ENCODE results near the gene DPYD.

DNA sequence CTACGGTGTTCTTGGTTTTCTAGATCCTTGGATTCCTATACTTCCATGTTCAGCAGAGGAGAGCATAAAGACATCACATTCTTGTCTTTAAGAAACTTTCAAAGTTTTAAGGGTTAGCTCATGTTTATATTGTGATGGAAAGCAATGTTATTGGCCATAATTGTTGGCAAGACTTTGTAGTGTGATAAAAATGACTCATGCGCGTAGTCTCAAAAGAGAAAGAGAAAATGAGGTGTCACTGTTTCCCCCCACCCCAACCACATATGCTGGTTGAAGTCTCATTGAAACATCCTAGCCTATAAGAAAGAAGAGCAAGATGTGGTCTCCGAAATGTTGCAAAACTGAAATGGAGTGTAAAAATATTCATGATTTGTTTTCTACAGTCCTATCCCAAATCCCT is 850.5 kb downstream of the DPYD start:
- TF ChIP-seq POLR2A (IDR thresholded peaks at IDR 0.05; ENCODE audit: low read length) (no peak), GATA1 (IDR thresholded peaks at IDR 0.05; ENCODE audit: low read depth, low read length) (no peak)
